B cell (primary cell): ENCODE measurements around the gene GBE1.

Experiments used
- EZH2 ChIP-seq: IDR thresholded peaks from 2 replicates; pipeline ENCODE4 v1.6.1; 2012; ENCODE audit warnings: borderline replicate concordance, low read depth, mild to moderate bottlenecking, moderate library complexity, low read length; ENCODE audit not compliant: insufficient read depth, poor library complexity, severe bottlenecking
- TF ChIP-seq, protein P1 (sequence below): fragments of 200-600 bp; IDR thresholded peaks from one replicate; pipeline ENCODE4 v1.8.0; 2022; ENCODE audit warnings: antibody characterized with exemption, mild to moderate bottlenecking

DNA sequence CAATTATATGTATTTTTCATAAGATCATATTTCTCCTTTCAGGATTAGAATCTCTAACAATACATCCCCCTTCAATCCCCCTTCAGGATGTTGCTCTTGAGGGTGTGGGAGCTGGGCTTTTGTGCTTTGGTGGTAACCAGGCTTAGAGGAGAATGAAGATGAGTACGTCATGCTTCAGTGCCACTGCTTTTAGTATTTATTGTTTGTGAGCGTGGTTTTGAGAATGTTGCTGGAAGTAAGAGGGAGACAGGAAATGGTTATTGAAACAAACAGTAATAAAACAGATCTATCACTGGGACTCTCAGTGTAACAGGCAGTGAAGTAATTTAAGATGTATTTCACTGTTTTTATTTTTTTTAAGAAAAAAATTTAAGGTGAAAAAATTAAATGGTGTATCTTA lies 35.3 kb downstream of the GBE1 start:
- TF ChIP-seq, protein P1, sequence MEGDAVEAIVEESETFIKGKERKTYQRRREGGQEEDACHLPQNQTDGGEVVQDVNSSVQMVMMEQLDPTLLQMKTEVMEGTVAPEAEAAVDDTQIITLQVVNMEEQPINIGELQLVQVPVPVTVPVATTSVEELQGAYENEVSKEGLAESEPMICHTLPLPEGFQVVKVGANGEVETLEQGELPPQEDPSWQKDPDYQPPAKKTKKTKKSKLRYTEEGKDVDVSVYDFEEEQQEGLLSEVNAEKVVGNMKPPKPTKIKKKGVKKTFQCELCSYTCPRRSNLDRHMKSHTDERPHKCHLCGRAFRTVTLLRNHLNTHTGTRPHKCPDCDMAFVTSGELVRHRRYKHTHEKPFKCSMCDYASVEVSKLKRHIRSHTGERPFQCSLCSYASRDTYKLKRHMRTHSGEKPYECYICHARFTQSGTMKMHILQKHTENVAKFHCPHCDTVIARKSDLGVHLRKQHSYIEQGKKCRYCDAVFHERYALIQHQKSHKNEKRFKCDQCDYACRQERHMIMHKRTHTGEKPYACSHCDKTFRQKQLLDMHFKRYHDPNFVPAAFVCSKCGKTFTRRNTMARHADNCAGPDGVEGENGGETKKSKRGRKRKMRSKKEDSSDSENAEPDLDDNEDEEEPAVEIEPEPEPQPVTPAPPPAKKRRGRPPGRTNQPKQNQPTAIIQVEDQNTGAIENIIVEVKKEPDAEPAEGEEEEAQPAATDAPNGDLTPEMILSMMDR: no peak
- TF ChIP-seq EZH2: no peak
